Superior temporal gyrus (tissue), 1 donor: Measurements from ENCODE around the gene RAI1.

ENCODE experiments used
- DNase-seq: peaks from one replicate; pipeline ENCODE4 v3.0.0-alpha.2; 2016; ENCODE audit errors: extremely low spot score

Gene RAI1

GRCh38 chr17:17816831-17817551 is 135.7 kb downstream of the RAI1 start:
- no peak for DNase-seq

- no peak for DNase-seq
These were observed 136.3 kb downstream of the RAI1 start for GRCh38 chr17:17817552-17817947.

GRCh38 chr17:17818088-17818526 is 136.8 kb downstream of the RAI1 start:
- no peak for DNase-seq

- no peak for DNase-seq
These were observed 137.9 kb downstream of the RAI1 start for GRCh38 chr17:17819111-17819510.

GRCh38 chr17:17819561-17819995 is 138.3 kb downstream of the RAI1 start:
- DNase-seq = peak; percentile 63

- DNase-seq = no peak
These were observed 138.8 kb downstream of the RAI1 start for GRCh38 chr17:17820046-17820445.

- peak; percentile 48 for DNase-seq
These were observed 139.4 kb downstream of the RAI1 start for GRCh38 chr17:17820463-17821158.

GRCh38 chr17:17822189-17822588 is 140.9 kb downstream of the RAI1 start:
- peak; percentile 98 for DNase-seq

- no peak for DNase-seq
These were observed 141.4 kb downstream of the RAI1 start for GRCh38 chr17:17822616-17823015.

- DNase-seq = peak; percentile 87
These were observed 142.3 kb downstream of the RAI1 start for GRCh38 chr17:17823433-17824118.

- peak; percentile 38 for DNase-seq
These were observed 143.0 kb downstream of the RAI1 start for GRCh38 chr17:17824119-17824782.

- no peak for DNase-seq
These were observed 143.7 kb downstream of the RAI1 start for GRCh38 chr17:17824783-17825614.

GRCh38 chr17:17826342-17826713 is 145.1 kb downstream of the RAI1 start:
- DNase-seq = no peak

- no peak for DNase-seq
These were observed 145.9 kb downstream of the RAI1 start for GRCh38 chr17:17826942-17827785.

- DNase-seq = no peak
These were observed 146.8 kb downstream of the RAI1 start for GRCh38 chr17:17827826-17828621.

GRCh38 chr17:17830269-17830567 is 149.0 kb downstream of the RAI1 start:
- DNase-seq = no peak

- DNase-seq = no peak
These were observed 149.5 kb downstream of the RAI1 start for GRCh38 chr17:17830740-17831207.

GRCh38 chr17:17831208-17832031 is 150.2 kb downstream of the RAI1 start:
- no peak for DNase-seq

- no peak for DNase-seq
These were observed 150.7 kb downstream of the RAI1 start for GRCh38 chr17:17832032-17832363.
